Muscle of arm (tissue), 12 donors: Measurements from ENCODE around the gene NCKAP5. TPM values are rescaled to one million over a fixed set of nuclear protein-coding genes. Genes with fewer than 3 reads are reported as not detected.
"Not testable (repeated sequence)": the region's sequence is repeated elsewhere in the genome, so short reads cannot be mapped to it uniquely, and the experiment has no call there.

ENCODE experiments used
- DNase-seq: peaks from one replicate; pipeline ENCODE4 v3.0.0-alpha.2; 2013
- polyA plus RNA-seq, 12 donors: library from polyadenylated mRNA; unstranded; fragments of 120-200 nt; gene quantifications; one replicate each; pipeline ENCODE4 v1.2.1, GENCODE V29; 2013; ENCODE audit not compliant: insufficient read length in 12 of 12

NCKAP5 gene
- polyA plus RNA-seq, 12 donors = 3.1 to 17.3 (median 5.4) TPM; not detected in 1

DNA sequence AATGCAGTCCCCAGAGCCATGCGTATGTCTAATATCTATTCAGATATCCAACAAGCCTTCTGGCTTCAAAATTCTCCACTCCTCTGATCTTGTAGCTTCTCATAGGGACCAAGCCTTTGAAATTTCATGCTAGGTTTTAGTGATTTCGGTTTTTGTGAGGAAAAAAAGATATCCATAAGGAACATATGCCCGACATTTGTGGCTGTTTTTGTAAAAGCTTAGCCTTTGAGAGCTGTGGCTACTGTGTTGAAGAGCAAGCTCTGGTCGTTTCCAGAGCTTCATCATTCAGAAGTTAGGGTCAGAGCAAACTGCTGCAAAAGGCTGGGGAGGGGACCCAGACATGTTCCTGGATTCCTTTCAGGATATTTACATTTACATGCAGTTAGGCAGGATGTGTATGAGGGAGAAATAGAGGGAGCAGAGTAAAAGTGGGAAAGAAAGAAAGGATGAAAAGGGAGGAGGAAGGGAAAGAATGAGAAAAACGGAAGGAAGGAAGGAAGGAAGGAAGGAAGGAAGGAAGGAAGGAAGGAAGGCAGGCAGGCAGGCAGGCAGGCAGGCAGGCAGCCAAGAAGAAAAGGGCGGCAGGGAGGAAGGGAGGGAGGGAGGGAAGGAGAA is 70.2 kb downstream of the NCKAP5 start:
- DNase-seq = no peak

- DNase-seq = no peak
Measured at GRCh38 chr2:133497270-133497893, 70.9 kb downstream of the NCKAP5 start.

DNA sequence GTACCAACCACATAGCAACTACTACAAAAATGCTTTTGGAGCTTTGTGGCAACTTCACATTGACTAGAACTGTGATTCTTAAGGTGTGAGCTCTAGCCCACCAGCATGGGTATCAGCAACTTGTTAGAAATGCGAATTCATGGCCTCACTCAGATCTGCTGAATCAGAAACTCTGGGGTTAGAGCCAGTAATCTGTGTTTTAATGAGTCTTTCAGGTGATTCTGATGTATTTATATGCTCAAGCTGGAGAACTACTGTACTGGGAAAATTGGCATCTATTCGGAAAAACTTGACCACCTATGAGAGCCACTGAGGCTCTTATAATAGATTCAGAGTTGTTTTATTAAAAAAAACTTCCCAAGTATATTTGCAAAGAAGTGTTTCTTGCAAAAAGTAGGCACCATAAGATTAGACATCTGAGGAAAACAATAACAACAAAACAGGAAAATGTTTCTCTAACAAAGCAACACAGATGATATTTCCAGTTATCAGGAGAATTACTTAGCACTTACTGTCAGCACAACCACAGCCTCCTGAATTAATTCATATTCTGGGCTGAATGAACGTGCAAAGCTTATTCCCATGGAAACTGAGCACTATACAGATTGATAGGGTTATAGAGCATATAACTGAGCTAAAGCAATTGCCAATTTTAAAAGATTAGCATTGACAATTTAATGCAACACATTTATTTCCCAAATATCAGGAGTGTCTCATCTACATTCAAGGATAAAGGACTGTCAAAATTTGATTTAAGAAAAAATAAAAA is 71.6 kb downstream of the NCKAP5 start:
- DNase-seq = no peak

GRCh38 chr2:133495226-133495625 is 73.0 kb downstream of the NCKAP5 start:
- no peak for DNase-seq

GRCh38 chr2:133492719-133493380 is 75.4 kb downstream of the NCKAP5 start:
- DNase-seq = no peak

- DNase-seq = peak; percentile 57
Measured at GRCh38 chr2:133490411-133490980, 77.8 kb downstream of the NCKAP5 start.

DNA sequence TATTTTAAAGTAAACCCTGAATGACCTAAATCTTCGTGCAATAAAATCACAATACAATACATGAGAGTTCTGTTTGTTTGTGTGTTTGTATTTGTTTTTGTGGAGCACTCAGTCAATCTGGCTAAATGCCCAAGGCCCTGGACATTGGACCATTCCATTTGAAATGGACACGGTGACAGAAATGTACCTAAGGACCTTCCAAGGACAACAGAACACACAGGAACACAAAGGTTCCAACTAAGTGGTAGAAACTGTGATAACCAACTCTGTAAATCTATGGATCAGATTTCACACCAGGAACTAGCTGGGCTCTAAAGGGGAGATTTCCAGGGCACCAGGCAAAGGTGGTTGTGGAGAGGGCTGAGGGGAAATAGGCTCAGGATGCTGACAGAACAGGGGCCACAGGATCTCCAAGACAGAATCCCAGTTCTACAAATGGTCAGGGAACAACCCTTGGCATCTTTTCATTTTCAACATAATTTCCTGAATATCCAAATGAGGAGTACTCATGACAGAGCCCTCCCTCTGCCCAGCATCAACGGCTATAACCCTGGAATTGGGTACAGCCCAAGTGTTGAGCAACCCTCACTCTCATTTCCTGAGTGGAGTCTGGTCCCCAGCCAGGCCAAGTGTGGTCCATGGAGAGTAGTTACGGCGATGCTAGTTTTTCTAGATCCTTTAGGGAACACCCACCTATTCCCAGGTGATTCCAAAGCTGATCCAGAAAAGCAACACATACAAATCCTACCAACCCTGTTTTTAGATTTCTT is 78.4 kb downstream of the NCKAP5 start:
- no peak for DNase-seq

DNA sequence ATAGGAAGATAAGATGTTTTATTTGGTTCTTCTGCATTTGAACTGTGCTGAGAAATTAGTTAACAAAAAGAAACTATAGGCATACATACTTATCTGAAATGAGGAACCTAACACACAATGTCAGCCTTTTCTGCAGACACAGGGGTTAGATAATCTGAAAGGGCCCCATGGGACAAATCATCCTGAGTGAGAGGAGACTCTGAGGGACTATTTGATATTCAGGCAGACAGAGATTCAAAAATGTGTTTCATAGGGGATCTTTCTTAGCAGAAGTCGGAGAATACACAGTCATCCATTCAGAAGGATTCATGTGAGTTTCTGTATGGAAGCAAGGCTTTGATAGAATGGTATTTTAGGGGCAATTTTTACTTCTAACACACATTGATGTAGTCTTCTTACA is 79.1 kb downstream of the NCKAP5 start:
- DNase-seq = no peak

DNA sequence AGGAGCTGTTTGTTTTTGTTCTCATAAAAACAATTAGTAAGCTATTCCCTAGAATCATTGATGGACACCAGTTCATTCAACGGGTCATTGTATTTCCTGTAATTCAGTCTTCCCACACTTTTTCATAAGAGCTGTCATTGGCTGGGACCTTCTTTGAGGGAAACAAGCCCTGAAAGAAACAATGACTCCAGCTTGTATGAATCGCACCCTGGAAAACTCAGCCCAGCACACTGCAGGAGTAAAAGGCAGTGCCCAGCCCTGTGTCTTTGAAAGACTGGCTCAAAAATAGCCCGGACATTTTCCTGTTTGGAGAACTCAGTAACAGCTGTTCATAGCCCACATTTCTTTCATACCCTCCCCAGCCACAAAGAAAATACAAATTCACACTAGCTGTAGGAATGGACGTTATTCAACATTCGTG is 81.5 kb downstream of the NCKAP5 start:
- no peak for DNase-seq

GRCh38 chr2:133485868-133486267 is 82.4 kb downstream of the NCKAP5 start:
- no peak for DNase-seq

GRCh38 chr2:133484784-133485183 is 83.5 kb downstream of the NCKAP5 start:
- no peak for DNase-seq

DNA sequence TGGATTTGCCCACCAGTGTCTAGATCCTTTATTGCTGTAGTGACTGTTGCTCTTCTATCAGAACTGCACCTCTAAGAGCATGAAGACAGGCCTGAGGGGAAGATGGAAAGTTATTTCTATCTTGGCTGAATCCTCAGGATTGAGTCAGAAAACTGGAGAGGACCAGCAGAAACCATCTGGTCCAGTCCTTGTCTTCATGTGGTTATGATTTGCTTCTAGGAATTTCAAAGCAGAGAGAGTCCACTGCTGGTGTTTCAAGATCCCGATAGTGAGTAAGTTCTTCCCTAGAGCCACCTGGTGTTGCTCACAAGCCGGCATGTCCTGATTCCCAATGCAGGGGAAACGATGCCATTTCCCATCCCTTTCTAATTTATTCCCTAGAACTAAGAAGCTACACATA is 84.2 kb downstream of the NCKAP5 start:
- peak; percentile 83 for DNase-seq

DNA sequence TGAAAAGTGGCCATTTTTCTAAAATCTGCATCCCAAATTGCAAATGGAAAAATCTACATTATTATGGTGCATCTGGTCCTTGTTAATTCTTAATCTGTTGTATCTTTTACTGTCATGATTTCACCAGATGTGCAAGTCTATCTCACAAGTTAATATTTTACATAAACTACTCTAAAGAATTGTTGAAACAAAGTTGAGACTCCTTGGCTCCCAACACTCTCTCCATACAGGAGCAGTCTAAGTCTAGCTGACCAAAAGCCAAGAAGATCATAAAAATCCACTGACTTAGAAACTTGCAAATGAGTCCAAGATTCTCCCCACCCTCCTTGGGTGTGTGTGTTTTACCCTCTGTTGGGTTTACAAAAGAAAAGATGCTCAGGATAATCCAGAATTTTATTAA is 85.1 kb downstream of the NCKAP5 start:
- peak; percentile 85 for DNase-seq

GRCh38 chr2:133480707-133481429 is 87.4 kb downstream of the NCKAP5 start:
- DNase-seq = no peak

DNA sequence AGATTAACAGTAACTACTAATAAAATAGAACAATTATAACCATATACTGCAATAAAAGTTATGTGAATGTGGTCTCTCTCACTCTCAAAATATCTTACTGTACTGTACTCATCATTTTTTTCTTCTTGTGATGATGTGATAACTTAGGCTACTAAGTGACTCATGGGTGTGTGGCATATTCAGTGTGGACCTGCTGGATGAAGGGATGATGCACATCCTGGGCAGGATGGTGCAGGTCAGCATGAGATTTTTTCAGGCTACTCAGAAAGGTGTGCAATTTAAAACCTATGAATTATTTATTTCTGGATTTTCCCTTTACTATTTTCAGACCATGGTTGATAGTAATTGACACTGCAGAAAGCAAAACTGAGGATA is 90.7 kb downstream of the NCKAP5 start:
- DNase-seq = no peak

DNA sequence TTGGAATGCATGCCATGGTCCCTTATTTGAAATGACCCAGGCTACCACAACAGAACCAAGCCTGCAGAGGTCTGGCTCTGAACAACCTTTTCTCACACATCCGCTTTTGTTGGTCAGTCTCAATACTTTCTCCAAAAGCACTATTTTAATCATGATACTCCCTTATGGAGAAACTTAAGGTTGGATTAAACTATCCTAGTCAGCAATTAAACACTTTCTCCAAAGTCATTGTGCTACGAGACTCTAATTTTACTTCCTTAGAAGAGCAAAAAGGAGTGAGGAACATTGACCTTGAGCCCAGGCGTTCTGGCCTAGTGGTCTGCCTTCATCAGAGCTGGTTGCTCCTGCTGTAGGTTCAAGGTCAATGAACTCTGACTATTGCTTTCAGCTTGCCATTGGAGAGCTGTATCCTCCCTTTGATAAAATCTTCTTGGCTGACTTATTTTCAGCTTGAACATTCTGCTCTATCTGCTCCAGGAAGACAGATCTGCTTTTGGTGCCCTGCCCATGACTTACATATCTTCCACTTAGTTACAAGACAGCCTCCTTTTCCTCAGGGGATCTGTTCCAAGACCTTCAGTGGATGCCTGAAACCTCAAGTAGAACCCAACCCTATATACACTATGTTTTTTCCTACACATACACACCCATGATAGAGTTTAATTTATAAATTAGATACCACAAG is 91.2 kb downstream of the NCKAP5 start:
- no peak for DNase-seq

GRCh38 chr2:133476286-133476685 is 92.0 kb downstream of the NCKAP5 start:
- no peak for DNase-seq

GRCh38 chr2:133475610-133476009 is 92.7 kb downstream of the NCKAP5 start:
- DNase-seq = no peak

- not testable (repeated sequence) for DNase-seq
Measured at GRCh38 chr2:133470446-133470845, 97.8 kb downstream of the NCKAP5 start.

GRCh38 chr2:133462811-133463210 is 105.5 kb downstream of the NCKAP5 start:
- DNase-seq = no peak
